ENCODE results near the gene TCF12.

TCF12 gene
- 58.9 to 153 (median 117) reads per million in 17 experiments for total RNA-seq

DNA sequence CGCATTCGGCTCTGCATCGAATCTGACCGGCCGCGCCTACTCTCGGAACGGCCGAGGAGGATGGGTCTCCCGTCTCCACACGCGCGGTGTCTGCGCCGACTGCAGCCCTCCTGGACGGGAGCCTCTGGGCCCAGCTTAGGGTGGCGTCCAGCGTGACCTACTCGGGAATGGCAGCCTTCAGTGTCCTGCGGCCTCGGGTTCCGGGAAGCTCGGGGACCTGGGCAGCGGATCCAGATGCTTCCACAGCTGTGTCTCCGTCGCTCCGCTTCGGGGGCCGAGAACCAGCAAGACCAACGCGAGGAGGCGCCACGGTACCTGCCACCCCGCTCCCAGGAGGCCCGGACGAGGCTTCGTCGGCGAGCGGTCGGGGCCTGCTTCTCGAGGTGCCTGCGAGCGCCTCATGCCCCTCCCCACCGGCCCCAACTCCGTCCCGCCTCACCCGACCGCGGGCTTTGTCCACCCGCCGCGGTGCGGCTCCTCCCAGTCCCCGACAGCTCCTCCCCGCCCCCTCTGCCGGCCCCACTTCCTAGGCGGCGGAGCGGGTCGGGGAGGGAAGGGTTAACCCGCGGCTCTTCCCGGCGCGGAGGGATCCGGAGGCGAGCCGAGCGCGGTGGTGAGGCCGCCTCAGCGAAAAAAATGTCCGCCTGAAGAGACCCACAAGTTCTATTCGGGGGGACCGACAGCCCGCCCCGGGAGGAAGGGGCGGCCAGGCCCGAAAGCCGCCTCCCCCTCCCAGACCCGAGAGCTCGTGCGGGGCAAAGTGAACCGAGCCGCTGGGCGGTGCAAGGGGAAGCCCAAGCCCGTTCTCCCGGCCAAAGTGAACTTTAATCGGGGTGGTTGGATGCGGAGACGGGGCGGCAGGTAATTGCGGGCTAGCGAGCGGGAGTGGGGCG is at the start of gene TCF12:
TSS of gene TCF12 (plus strand) at position 599 of the 893 bp plus-strand sequence. CDS start 1,270 bp downstream, outside the sequence.
- peak; percentile 94 to 98 (median 96) for DNase-seq

GRCh38 chr15:56869573-56869972 is 48.9 kb upstream of the TCF12 start:
- peak; percentile 59 to 76 (median 66) for DNase-seq

- DNase-seq = no peak
Measured at GRCh38 chr15:56871185-56871584, 47.3 kb upstream of the TCF12 start.

GRCh38 chr15:56871867-56872266 is 46.6 kb upstream of the TCF12 start:
- no peak for DNase-seq

- DNase-seq = peak; percentile 24 to 91 (median 70)
Measured at GRCh38 chr15:56877255-56877970, 41.0 kb upstream of the TCF12 start.

- DNase-seq = no peak
Measured at GRCh38 chr15:56879502-56879901, 38.9 kb upstream of the TCF12 start.

DNA sequence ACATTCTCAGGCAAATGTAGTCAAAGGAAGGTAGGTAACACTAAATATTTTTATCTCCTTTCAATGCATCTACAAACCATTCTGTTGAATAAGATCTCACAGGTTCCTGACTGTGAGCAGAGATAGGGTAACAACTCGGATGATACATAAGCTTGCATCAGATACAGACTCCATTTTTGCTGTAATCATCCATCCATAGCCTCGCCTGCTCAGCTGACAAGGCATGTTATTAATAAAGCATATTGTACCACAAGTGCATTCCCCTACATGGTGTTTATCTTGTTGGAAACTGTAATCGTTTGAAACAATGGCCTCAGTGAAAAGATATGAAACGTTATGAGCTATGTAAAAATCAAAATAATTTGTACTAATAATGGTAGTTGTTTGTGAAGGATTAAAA is 35.4 kb upstream of the TCF12 start:
- DNase-seq = no peak

DNA sequence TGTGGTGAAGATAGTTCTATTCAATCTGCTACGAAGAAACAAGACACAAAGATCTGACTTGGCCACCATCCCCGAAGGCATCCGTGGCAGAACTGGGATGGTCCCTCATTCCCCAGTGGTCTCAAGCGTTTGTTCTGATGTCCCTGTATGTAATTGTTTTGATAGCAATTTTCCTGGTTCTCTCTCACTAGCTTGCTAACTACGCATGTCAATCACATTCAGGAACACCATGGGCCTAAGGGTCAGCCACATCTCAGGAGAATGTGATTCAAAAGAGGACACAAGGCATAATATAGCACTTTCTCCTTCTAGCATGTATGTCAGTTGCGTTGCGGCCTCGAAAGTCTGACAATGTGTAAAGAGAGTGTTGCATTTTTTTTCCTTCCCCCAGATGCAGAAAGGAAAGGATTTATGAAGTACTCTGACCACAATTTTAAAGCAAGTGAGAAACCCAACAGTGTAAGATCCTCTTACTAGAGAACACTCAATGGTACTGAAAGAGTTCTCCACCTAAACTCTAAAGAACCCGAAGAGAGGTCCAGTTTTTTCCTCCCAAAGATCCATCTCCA is 32.0 kb upstream of the TCF12 start:
- peak; percentile 9 to 34 (median 16) for DNase-seq

- peak; percentile 96 to 99 (median 97) for DNase-seq
Measured at GRCh38 chr15:56886932-56887781, 31.3 kb upstream of the TCF12 start.

GRCh38 chr15:56887782-56888438 is 30.5 kb upstream of the TCF12 start:
- DNase-seq = no peak

DNA sequence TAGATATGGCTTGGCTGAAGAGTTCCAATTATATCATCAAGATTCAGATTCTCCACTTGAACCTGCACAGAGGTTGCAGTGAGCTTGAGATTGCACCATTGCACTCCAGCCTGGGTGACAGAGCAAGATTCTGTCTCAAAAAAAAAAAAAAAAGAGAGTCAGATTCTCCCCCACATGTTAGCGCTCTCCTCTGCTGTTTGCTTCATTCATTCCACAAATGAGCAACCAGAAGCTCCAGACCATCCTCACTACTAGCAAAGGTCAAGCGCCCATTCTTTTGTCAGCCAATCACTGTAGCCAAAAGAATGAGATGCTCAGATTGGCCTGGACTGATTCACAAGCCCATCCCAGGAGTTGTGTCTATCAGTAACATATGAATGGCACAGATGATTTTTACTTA is 28.4 kb upstream of the TCF12 start:
- DNase-seq = no peak

DNA sequence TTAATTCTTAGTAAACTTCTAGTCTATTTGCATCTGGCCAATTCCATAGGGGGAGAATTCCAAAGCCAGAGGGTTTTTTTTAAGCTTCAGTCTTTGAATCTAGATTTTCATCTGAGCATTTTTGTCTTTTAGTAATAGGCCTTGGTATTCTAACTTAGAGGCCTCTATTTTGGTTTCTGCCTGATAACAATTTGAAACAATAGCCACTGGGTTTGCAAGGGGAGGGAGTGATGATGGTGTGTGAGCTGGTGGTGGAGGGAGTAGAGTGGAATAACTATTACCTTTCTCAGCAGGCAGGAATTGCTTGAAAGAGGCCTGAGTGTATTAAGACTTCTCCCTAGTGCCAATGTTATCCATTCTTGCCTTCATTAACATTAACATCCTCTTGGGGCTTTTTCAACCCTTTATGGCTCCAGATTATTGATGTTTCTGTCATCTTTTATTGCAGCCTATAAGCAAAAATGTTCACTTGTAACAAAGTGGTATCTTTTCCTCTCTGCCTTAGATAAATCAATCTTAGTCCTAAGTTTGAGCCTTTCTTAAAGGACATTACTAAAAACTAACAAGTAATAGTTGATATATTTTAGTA is 26.5 kb upstream of the TCF12 start:
- DNase-seq = no peak

- no peak for DNase-seq
Measured at GRCh38 chr15:56892659-56893363, 25.6 kb upstream of the TCF12 start.

GRCh38 chr15:56893364-56893678 is 25.1 kb upstream of the TCF12 start:
- no peak for DNase-seq

DNA sequence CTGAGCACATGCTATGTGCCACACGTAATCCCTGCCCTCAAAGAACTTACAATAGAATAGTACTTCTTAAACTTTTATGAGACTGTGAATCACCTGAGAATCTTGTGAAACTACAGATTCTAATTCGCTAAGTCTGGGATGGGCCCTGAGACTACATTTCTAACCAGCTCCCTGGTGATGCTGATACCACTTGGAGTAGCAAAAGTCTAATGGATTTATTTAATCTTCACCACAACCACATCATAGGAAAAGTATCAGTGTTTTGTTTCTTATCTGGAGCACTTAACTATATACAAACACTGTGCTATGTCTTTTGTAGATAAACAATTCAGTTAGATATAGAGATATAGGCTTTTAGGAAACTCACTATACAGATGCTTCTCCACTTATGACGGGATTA is 23.8 kb upstream of the TCF12 start:
- DNase-seq = no peak

DNA sequence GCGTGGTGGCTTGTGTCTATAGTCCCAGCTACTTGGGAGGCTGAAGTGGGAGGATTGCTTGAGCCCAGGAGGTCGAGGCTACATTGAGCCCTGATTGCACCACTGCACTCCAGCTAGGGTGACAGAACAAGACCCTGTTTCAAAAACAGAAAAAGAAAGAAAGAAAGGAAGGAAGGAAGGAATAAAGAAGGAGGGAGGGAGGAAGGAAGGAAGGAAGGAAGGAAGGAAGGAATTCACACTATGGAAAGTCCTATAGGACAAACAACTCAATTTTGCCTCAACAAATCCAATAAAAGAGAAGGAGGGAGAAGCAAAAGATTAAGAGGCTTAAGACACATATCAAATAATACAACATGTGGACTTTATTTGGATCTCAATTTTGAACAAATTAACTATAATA is 16.5 kb upstream of the TCF12 start:
- no peak for DNase-seq

GRCh38 chr15:56906766-56907165 is 11.7 kb upstream of the TCF12 start:
- no peak for DNase-seq

GRCh38 chr15:56910801-56911200 is 7.6 kb upstream of the TCF12 start:
- no peak for DNase-seq

DNA sequence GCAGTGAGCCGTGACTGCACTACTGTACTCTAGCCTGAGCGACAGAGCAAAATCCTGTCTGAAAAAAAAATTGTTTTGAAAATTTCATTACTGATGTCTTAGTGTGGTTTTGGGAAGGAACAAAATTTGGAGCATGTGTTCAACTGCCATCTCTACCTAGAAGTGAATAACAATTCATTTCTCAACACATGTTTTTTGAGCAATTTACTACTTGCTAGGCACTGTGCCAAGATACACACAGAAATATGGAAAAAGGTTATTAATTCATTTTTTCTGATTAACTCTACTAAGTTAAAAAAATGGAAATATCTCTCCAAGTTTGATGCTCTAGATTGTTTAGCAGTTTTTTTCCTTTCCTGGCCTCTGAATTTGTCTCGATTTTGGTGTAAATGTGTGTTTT is 5.2 kb upstream of the TCF12 start:
- DNase-seq = no peak

GRCh38 chr15:56913670-56914069 is 4.8 kb upstream of the TCF12 start:
- DNase-seq = no peak

DNA sequence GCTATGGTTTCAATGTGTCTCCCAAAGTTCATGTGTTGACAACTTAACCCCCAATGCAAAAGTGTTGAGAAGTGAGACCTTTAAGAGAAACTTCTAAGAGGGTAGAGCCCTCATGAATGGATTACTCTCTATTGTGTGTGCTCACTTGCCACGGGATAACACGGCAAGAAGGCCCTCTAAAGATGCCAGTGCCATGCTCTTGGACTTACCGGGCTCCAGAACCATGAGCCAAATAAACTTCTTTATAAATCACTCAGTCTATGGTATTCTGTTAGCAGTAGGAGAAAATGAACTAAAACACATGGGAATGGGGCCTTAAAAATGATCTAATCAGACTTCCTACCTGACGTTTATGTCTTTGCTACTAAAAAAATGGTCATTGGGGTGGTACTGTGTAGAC is 2.6 kb upstream of the TCF12 start:
- DNase-seq = no peak

Measured in suppressor macrophage (primary cell).